Measurements from ENCODE around the gene FIBCD1.

The FIBCD1 gene

GRCh38 chr9:130963337-130963908, 24.4 kb upstream of the FIBCD1 start:
- no peak overlapping the region for H3K9ac ChIP-seq
- H3K4me1 ChIP-seq = no peaks in the 10 kb centered on the region
- no peak overlapping the region for H3K27ac ChIP-seq
- no peak overlapping the region for H2AFZ ChIP-seq
- no peaks in the 10 kb centered on the region for H3K9me3 ChIP-seq (ENCODE audit: control insufficient read depth, low read length)
- no peak overlapping the region for H3K4me3 ChIP-seq (ENCODE audit: low read depth, low read length)
- H3K36me3 ChIP-seq (ENCODE audit: control insufficient read depth, insufficient read depth, low read length) = no peaks in the 10 kb centered on the region
- no peaks in the 10 kb centered on the region for H3K79me2 ChIP-seq
- TF ChIP-seq, protein P1, sequence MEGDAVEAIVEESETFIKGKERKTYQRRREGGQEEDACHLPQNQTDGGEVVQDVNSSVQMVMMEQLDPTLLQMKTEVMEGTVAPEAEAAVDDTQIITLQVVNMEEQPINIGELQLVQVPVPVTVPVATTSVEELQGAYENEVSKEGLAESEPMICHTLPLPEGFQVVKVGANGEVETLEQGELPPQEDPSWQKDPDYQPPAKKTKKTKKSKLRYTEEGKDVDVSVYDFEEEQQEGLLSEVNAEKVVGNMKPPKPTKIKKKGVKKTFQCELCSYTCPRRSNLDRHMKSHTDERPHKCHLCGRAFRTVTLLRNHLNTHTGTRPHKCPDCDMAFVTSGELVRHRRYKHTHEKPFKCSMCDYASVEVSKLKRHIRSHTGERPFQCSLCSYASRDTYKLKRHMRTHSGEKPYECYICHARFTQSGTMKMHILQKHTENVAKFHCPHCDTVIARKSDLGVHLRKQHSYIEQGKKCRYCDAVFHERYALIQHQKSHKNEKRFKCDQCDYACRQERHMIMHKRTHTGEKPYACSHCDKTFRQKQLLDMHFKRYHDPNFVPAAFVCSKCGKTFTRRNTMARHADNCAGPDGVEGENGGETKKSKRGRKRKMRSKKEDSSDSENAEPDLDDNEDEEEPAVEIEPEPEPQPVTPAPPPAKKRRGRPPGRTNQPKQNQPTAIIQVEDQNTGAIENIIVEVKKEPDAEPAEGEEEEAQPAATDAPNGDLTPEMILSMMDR (IDR thresholded peaks at IDR 0.05) = no peak
- no peak overlapping the region for H3K4me2 ChIP-seq (ENCODE audit: low read length)
- no peaks in the 10 kb centered on the region for H3K27me3 ChIP-seq (ENCODE audit: control insufficient read depth, insufficient read depth, low read length)

DNA sequence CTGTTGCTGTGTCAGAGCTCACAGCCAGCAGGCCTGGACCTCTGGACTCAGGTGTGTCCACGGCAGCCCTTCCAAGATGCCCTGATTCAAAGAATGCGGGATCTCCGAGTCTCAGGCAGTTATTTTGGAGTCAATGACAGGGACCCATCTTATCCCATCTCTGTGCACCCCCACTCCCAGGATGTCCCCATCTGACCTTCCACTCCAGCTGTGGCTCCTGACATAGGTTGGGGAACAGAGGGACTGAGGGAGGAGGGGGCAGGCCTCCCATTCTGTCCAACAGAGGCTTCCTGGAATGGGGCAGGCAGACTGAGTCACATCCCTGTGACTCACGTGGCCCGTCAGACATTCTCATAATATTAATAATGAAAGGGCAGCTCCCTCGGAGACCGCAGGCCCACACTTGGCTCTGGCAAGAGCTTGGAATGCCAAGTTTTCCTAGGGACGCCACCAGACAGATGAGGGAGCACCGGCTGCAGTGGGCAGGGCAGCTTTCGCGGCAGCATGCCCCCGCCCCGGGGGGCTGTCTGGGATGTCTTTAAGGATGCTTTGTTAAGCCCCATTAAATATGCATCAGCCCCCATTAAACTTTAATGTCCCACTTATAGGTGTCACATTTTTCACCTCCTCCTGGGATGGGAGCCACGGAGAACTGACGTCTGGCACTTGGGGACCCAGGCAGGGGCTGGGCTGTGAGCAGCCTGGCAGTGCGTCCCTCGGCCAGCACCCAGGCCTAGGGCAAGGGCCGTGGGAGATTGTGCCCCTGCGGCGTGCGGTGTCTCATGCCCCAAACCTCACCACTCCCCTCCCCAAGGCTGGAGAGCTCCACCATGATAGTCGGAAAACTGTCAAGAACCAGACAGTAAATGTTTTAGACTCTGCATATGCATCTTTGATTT, 23.6 kb upstream of the FIBCD1 start:
- TF ChIP-seq, protein P1 (IDR thresholded peaks at IDR 0.05) = no peak
- Histone ChIP-seq H3K9me3 (ENCODE audit: control insufficient read depth, low read length) (no peaks in the 10 kb centered on the region), H3K36me3 (ENCODE audit: control insufficient read depth, insufficient read depth, low read length) (no peaks in the 10 kb centered on the region), H3K27ac (no peak overlapping the region), H2AFZ (no peak overlapping the region), H3K4me3 (ENCODE audit: low read depth, low read length) (no peak overlapping the region), H3K9ac (no peak overlapping the region), H3K4me2 (ENCODE audit: low read length) (no peak overlapping the region), H3K79me2 (no peaks in the 10 kb centered on the region), H3K4me1 (no peaks in the 10 kb centered on the region), H3K27me3 (ENCODE audit: control insufficient read depth, insufficient read depth, low read length) (no peaks in the 10 kb centered on the region)

DNA sequence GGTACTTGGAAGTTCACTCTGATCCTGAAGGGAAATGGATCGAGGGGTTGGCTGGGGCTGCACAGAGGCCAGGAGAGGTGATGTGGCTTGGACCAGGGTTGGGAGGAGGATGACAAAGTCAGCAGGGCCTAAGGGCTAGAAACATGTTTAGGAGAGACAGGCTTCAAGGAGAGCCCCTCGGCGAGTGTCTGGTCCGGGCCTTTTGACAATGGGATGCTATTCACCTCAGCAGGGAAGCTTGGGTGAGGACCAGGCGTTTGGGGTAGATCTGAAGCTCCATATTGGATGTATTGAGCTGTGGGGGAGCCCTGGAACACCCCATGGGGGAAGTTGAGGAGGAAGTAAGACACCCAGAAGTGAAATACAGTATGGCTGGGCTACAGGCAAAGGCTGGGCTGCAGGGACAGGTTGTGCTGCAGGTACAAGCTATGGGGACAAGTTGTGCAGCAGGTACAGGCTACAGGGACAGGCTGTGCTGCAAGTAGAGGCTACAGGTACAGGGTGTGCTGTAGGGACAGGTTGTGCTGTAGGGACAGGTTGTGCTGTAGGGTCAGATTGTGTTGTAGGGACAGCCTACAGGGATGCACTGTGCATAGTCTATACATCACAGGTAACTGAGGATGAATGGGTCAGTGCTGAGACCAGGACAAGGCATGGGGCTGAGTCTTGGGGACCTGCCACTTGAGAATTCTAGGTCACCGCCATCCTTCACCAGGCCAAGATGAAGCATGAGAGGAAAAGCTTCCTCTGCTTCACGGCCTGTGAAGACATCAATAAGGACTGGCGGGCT, 22.7 kb upstream of the FIBCD1 start:
- H3K4me3 ChIP-seq (ENCODE audit: low read depth, low read length) = no peak overlapping the region
- H3K27me3 ChIP-seq (ENCODE audit: control insufficient read depth, insufficient read depth, low read length) = no peaks in the 10 kb centered on the region
- TF ChIP-seq, protein P1 (IDR thresholded peaks at IDR 0.05) = no peak
- H2AFZ ChIP-seq = no peak overlapping the region
- no peaks in the 10 kb centered on the region for H3K79me2 ChIP-seq
- no peak overlapping the region for H3K9ac ChIP-seq
- H3K27ac ChIP-seq = no peak overlapping the region
- no peaks in the 10 kb centered on the region for H3K4me1 ChIP-seq
- no peak overlapping the region for H3K4me2 ChIP-seq (ENCODE audit: low read length)
- H3K9me3 ChIP-seq (ENCODE audit: control insufficient read depth, low read length) = no peaks in the 10 kb centered on the region
- no peaks in the 10 kb centered on the region for H3K36me3 ChIP-seq (ENCODE audit: control insufficient read depth, insufficient read depth, low read length)

- H3K4me2 ChIP-seq (ENCODE audit: low read length) = no peak overlapping the region
- no peaks in the 10 kb centered on the region for H3K4me1 ChIP-seq
- H3K9ac ChIP-seq = no peak overlapping the region
- no peak overlapping the region for H2AFZ ChIP-seq
- H3K79me2 ChIP-seq = no peaks in the 10 kb centered on the region
- TF ChIP-seq, protein P1 (IDR thresholded peaks at IDR 0.05) = no peak
- H3K27me3 ChIP-seq (ENCODE audit: control insufficient read depth, insufficient read depth, low read length) = no peaks in the 10 kb centered on the region
- H3K27ac ChIP-seq = no peak overlapping the region
- no peak overlapping the region for H3K4me3 ChIP-seq (ENCODE audit: low read depth, low read length)
- no peaks in the 10 kb centered on the region for H3K36me3 ChIP-seq (ENCODE audit: control insufficient read depth, insufficient read depth, low read length)
- no peaks in the 10 kb centered on the region for H3K9me3 ChIP-seq (ENCODE audit: control insufficient read depth, low read length)
Observed at GRCh38 chr9:130960522-130961378, 21.7 kb upstream of the FIBCD1 start.
